GM18867 (cell line): ENCODE measurements around the gene PPP1R27.

Source experiments
- ATAC-seq: cut with Tn5 transposase; IDR thresholded peaks from one replicate; pipeline ENCODE4 v1.9.1; 2021; ENCODE audit warnings: mild to moderate bottlenecking, moderate library complexity; ENCODE audit not compliant: unreplicated experiment

The PPP1R27 gene

GRCh38 chr17:81807210-81807719 lies 27.6 kb downstream of the PPP1R27 start:
- ATAC-seq: no peak

- no peak for ATAC-seq
These were observed 28.2 kb downstream of the PPP1R27 start for GRCh38 chr17:81806461-81807209.

- no peak for ATAC-seq
These were observed 29.0 kb downstream of the PPP1R27 start for GRCh38 chr17:81805707-81806460.

- ATAC-seq: no peak
These were observed 30.1 kb downstream of the PPP1R27 start for GRCh38 chr17:81804559-81805399.

- no peak for ATAC-seq
These were observed 30.9 kb downstream of the PPP1R27 start, which contains the start of gene GCGR for GRCh38 chr17:81803728-81804558. GCGR (plus strand) TSS chr17:81804150; CDS start chr17:81809019, 4,869 bp downstream.

- no peak for ATAC-seq
These were observed 31.8 kb downstream of the PPP1R27 start for GRCh38 chr17:81802856-81803643.

GRCh38 chr17:81802048-81802758 lies 32.6 kb downstream of the PPP1R27 start:
- ATAC-seq: no peak

GRCh38 chr17:81801327-81801726 lies 33.5 kb downstream of the PPP1R27 start:
- no peak for ATAC-seq

- no peak for ATAC-seq
These were observed 40.3 kb downstream of the PPP1R27 start for GRCh38 chr17:81794509-81794908.

GRCh38 chr17:81794074-81794476 lies 40.8 kb downstream of the PPP1R27 start:
- no peak for ATAC-seq

GRCh38 chr17:81792675-81793615 lies 41.9 kb downstream of the PPP1R27 start:
- ATAC-seq: no peak
